CD4-positive, alpha-beta T cell (primary cell): ENCODE data around the gene DNAJB6. TPM values are rescaled to one million over a fixed set of nuclear protein-coding genes. Genes with fewer than 3 reads are reported as not detected.

Experiments
- ATAC-seq: fragments of 200-7000 bp; cut with Tn5 transposase; one replicate; pipeline ENCODE4 v1.10.0; 2022; ENCODE audit warnings: mild to moderate bottlenecking; ENCODE audit not compliant: poor library complexity
- CTCF ChIA-PET: fragments of 350-600 bp; sonication (Branson Sonifier 250); formaldehyde crosslinking; loops from one replicate; lab custom pipeline; 2021; ENCODE audit warnings: antibody characterized with exemption, inconsistent platforms; lab: Charles Lee
- POLR2A ChIA-PET: fragments of 350-600 bp; sonication (Branson Sonifier 250); formaldehyde crosslinking; loops from one replicate; lab custom pipeline; 2021; ENCODE audit warnings: antibody characterized with exemption, inconsistent platforms; lab: Charles Lee
- DNase-seq, 14 experiments: peaks; one replicate each; pipeline ENCODE4 v3.0.0-alpha.2; 2013 to 2020; ENCODE audit warnings: mixed read lengths in 2 of 14
- H3K27ac ChIP-seq, 2 donors: one replicate each; pipeline versions ENCODE4 v1.5.1 to v1.7.0; 2013; ENCODE audit warnings: low read length in 2 of 2, low read depth in 1 of 2, mild to moderate bottlenecking in 1 of 2
- H3K27me3 ChIP-seq, 2 experiments: 1 replicate in 1 of 2; 2 replicates in 1 of 2; pipeline versions ENCODE4 v1.6.1 to v1.7.0; 2013; ENCODE audit warnings: low read length in 2 of 2, control low read depth in 1 of 2, mild to moderate bottlenecking in 1 of 2, moderate library complexity in 1 of 2; ENCODE audit not compliant: insufficient read depth in 2 of 2, control insufficient read depth in 1 of 2
- H3K36me3 ChIP-seq: one replicate; pipeline ENCODE4 v1.6.1; 2013; ENCODE audit warnings: low read length, control low read depth; ENCODE audit not compliant: insufficient read depth
- H3K4me1 ChIP-seq: one replicate; pipeline ENCODE4 v1.6.1; 2013; ENCODE audit warnings: low read length, control low read depth; ENCODE audit not compliant: insufficient read depth
- H3K4me3 ChIP-seq: one replicate; pipeline ENCODE4 v1.5.1; 2013; ENCODE audit warnings: mild to moderate bottlenecking, low read length, moderate library complexity
- H3K9me3 ChIP-seq, 2 experiments: 1 replicate in 1 of 2; 2 replicates in 1 of 2; pipeline versions ENCODE4 v1.6.1 to v1.7.0; 2013; ENCODE audit warnings: low read length in 2 of 2, mild to moderate bottlenecking in 2 of 2, control low read depth in 1 of 2, moderate library complexity in 1 of 2; ENCODE audit not compliant: control insufficient read depth in 1 of 2, insufficient read depth in 1 of 2
- H3K27ac Mint-ChIP-seq: one replicate; pipeline ENCODE4 v1.8.0; 2020; ENCODE audit warnings: mixed read lengths
- H3K27me3 Mint-ChIP-seq: one replicate; pipeline ENCODE4 v1.8.0; 2021; ENCODE audit warnings: mixed read lengths
- H3K36me3 Mint-ChIP-seq: one replicate; pipeline ENCODE4 v1.8.0; 2021; ENCODE audit warnings: low read depth, mixed read lengths
- H3K4me1 Mint-ChIP-seq: one replicate; pipeline ENCODE4 v1.8.0; 2021; ENCODE audit warnings: low read depth, mixed read lengths
- H3K4me3 Mint-ChIP-seq: one replicate; pipeline ENCODE4 v1.8.0; 2020; ENCODE audit warnings: mild to moderate bottlenecking, mixed read lengths
- H3K9me3 Mint-ChIP-seq: one replicate; pipeline ENCODE4 v1.8.0; 2020; ENCODE audit warnings: mixed read lengths
- intact Hi-C, 2 experiments: fragments of 100-400 bp; cut with DNase I in 1 of 2; cut with micrococcal nuclease in 1 of 2; formaldehyde crosslinking; loops; one replicate each; pipeline versions ENCODE4 v1.15.1 to v1.9.0; 2023 to 2025; cut with DNase I, micrococcal nuclease
- total RNA-seq, 174 experiments: library from RNA in 2 of 174; stranded (reverse) in 2 of 174; gene quantifications; one replicate each; pipeline ENCODE4 v1.2.3 and lab custom pipeline; 2021 to 2026
- TF ChIP-seq, protein P1 (sequence below): fragments of 200-600 bp; IDR thresholded peaks from one replicate; pipeline ENCODE4 v1.8.0; 2022; ENCODE audit warnings: antibody characterized with exemption, mild to moderate bottlenecking

DNAJB6 gene
- total RNA-seq, 2 experiments from 2014 or later: 232 to 242 TPM

DNA sequence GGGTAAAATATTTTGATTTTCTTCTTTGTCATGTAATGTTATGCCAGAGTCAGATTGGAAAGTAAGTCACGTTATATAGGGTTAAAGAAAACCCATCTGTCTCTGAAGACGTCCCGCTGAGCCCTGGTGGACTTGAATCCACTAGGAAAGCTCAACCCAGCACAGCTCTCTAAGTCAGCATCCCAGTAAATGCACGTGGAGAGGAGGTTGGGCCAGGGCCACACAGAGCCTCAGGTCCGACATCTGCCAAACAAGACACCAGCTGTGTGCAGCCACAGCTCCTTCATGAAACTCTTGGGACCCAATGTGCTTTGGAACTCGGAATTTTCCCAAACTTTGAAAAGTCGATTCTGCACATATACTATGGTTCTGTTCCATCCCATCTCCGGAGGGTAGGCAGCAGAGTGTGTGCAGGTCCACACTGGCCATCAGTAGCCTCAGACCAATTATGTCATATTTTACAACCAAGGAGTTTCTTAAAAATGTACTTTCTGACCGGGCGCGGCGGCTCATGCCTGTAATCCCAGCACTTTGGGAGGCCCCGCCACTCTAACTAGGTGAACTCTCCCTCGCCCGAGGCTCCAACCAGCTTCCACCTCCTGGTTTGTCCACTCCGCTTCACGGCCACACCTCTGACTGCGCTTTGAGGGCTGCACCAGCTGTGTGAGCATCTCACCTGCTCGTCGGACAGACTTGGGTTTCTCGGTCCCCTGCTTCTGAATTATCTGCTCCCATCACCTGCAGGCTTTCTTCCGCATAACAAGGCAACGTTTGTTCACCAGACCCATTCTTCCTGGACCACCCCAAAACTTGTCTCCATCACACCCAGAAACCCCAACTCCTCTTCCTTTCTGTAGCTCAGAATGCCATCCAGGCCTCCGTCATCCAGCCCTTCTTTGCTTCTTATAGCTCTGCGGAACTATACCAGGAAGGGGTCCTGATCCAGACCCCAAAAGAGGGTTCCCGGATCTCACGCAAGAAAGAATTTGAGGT is 29.7 kb upstream of the DNAJB6 start:
- Mint-ChIP-seq H3K27me3 (no peaks in the 10 kb centered on the region), H3K36me3 (no peaks in the 10 kb centered on the region), H3K4me1 (peaks cover 13% of the 10 kb centered on the region), H3K4me3 (no peak overlapping the region), H3K9me3 (no peaks in the 10 kb centered on the region), H3K27ac (no peak overlapping the region)
- no peak overlapping the region for H3K4me3 ChIP-seq
- ATAC-seq (no peak), DNase-seq (no peak)
- peaks cover 13% of the 10 kb centered on the region for H3K4me1 ChIP-seq
- no peaks in the 10 kb centered on the region for H3K27me3 ChIP-seq
- POLR2A ChIA-PET: no interaction called here
- intact Hi-C loops: no loop called here
- H3K36me3 ChIP-seq: no peaks in the 10 kb centered on the region
- TF ChIP-seq, protein P1, sequence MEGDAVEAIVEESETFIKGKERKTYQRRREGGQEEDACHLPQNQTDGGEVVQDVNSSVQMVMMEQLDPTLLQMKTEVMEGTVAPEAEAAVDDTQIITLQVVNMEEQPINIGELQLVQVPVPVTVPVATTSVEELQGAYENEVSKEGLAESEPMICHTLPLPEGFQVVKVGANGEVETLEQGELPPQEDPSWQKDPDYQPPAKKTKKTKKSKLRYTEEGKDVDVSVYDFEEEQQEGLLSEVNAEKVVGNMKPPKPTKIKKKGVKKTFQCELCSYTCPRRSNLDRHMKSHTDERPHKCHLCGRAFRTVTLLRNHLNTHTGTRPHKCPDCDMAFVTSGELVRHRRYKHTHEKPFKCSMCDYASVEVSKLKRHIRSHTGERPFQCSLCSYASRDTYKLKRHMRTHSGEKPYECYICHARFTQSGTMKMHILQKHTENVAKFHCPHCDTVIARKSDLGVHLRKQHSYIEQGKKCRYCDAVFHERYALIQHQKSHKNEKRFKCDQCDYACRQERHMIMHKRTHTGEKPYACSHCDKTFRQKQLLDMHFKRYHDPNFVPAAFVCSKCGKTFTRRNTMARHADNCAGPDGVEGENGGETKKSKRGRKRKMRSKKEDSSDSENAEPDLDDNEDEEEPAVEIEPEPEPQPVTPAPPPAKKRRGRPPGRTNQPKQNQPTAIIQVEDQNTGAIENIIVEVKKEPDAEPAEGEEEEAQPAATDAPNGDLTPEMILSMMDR: no peak
- H3K27ac ChIP-seq: no peak overlapping the region
- no peaks in the 10 kb centered on the region for H3K9me3 ChIP-seq
- CTCF ChIA-PET: interaction anchor here (0.5 kb wide), 1 partner anchor 32 kb away, joined by 3 read pairs; no protein-coding TSS in a partner anchor

DNA sequence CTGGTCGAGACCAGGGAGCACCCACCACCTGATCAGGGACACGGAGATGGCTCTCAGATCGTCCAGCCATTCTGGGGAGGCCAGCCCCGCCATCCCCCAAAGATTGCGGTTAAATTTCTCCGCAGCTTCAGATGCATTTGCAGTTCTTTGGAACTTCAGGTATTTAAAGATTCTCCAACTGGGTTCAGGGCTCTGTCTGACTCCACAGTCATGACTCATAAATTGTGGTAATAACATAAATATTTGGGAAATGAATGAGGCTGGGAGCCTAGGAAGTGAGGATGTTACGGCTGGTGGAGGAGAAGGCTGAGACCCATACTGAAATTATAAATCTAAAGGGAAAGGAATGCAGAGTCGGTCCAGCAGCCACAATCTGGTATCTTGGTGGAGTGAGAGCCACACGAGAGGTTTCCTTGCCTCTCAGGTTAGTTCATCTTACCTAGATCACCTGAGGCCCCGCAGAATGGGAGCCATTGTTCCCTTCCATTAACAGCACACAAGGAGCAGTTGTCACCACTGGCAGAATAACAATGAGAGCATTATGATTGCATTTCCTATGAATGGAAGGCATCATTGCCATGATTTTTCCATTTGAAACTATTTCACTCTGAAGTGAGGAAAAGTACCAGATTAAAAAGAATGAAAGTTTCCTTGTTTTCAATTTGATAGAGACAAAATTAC is 26.7 kb upstream of the DNAJB6 start:
- no peaks in the 10 kb centered on the region for H3K36me3 Mint-ChIP-seq
- CTCF ChIA-PET: no interaction called here
- ATAC-seq: no peak

DNA sequence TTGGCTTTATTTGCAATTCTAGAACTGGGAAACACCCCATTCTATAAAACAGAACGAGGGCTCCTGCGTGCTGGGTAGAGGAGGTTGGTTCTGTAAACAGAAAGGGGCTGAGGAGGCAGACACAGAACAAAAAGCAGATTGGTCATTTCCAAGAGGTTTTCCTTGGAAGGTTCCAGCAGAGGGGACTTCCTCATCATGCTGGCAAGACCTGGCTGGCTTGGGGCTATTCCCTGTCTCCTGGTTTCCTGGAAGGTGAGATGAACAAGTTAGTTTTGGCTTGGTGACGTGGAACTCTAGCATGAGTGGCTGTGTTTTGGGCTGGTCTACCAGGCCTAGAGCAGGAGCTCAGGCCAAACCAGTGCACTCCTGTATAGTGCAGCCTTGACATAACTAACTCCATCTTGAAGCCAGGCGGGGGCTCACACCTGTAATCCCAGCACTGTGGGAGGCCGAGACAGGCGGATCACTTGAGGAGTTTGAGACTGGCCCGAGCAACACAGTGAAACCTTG is 26.1 kb upstream of the DNAJB6 start:
- Mint-ChIP-seq H3K9me3 (no peaks in the 10 kb centered on the region), H3K4me1 (no peaks in the 10 kb centered on the region), H3K36me3 (no peaks in the 10 kb centered on the region), H3K27ac (no peak overlapping the region), H3K4me3 (no peak overlapping the region), H3K27me3 (no peaks in the 10 kb centered on the region)
- H3K36me3 ChIP-seq: no peaks in the 10 kb centered on the region
- TF ChIP-seq, protein P1: no peak
- H3K4me3 ChIP-seq: no peak overlapping the region
- no peak for DNase-seq
- H3K9me3 ChIP-seq: peaks cover 0 to 6% of the 10 kb centered on the region in 2 experiments
- intact Hi-C loops: no loop called here
- no peaks in the 10 kb centered on the region for H3K27me3 ChIP-seq
- ATAC-seq: no peak
- peaks cover 4% of the 10 kb centered on the region for H3K4me1 ChIP-seq
- ChIA-PET CTCF (no interaction called here), POLR2A (no interaction called here)
- H3K27ac ChIP-seq: no peak overlapping the region

More for the DNA sequence above, 26.7 kb upstream of the DNAJB6 start:
- H3K4me3 Mint-ChIP-seq: no peak overlapping the region
- H3K27ac Mint-ChIP-seq: no peak overlapping the region
- H3K27ac ChIP-seq: no peak overlapping the region
- no peak for DNase-seq
- no peaks in the 10 kb centered on the region for H3K36me3 ChIP-seq
- no peak overlapping the region for H3K4me3 ChIP-seq
- H3K4me1 ChIP-seq: peaks cover 4% of the 10 kb centered on the region
- intact Hi-C loops: no loop called here
- H3K9me3 ChIP-seq: peaks cover 0 to 6% of the 10 kb centered on the region in 2 experiments
- no peaks in the 10 kb centered on the region for H3K27me3 ChIP-seq
- H3K27me3 Mint-ChIP-seq: no peaks in the 10 kb centered on the region
- POLR2A ChIA-PET: no interaction called here
- H3K9me3 Mint-ChIP-seq: no peaks in the 10 kb centered on the region
- no peaks in the 10 kb centered on the region for H3K4me1 Mint-ChIP-seq
- TF ChIP-seq, protein P1: no peak
